ENCODE measurements around the gene CHSY3.

The CHSY3 gene

GRCh38 chr5:130023604-130024003 lies 119.3 kb downstream of the CHSY3 start:
- no peak for DNase-seq (ENCODE audit: low read depth)
- H3K4me3 ChIP-seq (ENCODE audit: low read depth, low read length), result no peak overlapping the region
- TF ChIP-seq MYC (IDR thresholded peaks at IDR 0.05; ENCODE audit: low read depth, low read length) (no peak), CTCF (IDR thresholded peaks at IDR 0.05; ENCODE audit: low read depth, low read length) (no peak), MAX (IDR thresholded peaks at IDR 0.05; ENCODE audit: low read depth, low read length) (no peak), POLR2A (IDR thresholded peaks at IDR 0.05; ENCODE audit: extremely low read depth, insufficient read length) (no peak)

GRCh38 chr5:130024006-130024405 lies 119.7 kb downstream of the CHSY3 start:
- DNase-seq (ENCODE audit: low read depth), result no peak
- TF ChIP-seq POLR2A (IDR thresholded peaks at IDR 0.05; ENCODE audit: extremely low read depth, insufficient read length), result no peak
- no peak overlapping the region for H3K4me3 ChIP-seq (ENCODE audit: low read depth, low read length)

- TF ChIP-seq CTCF (IDR thresholded peaks at IDR 0.05; ENCODE audit: low read depth, low read length), result no peak
- H3K4me3 ChIP-seq (ENCODE audit: low read depth, low read length), result no peak overlapping the region
- no peak for DNase-seq (ENCODE audit: low read depth)
Measured at GRCh38 chr5:130025511-130025910, 121.2 kb downstream of the CHSY3 start.

GRCh38 chr5:130032807-130033206 lies 128.5 kb downstream of the CHSY3 start:
- no peak overlapping the region for H3K4me3 ChIP-seq (ENCODE audit: low read depth, low read length)
- no peak for DNase-seq (ENCODE audit: low read depth)
- TF ChIP-seq MAX (IDR thresholded peaks at IDR 0.05; ENCODE audit: low read depth, low read length), result no peak
- no peak for TF ChIP-seq MYC (IDR thresholded peaks at IDR 0.05; ENCODE audit: low read depth, low read length)
- no peak for TF ChIP-seq CTCF (IDR thresholded peaks at IDR 0.05; ENCODE audit: low read depth, low read length)
- TF ChIP-seq POLR2A (IDR thresholded peaks at IDR 0.05; ENCODE audit: extremely low read depth, insufficient read length), result no peak

GRCh38 chr5:130034566-130035210 lies 130.4 kb downstream of the CHSY3 start:
- no peak overlapping the region for H3K4me3 ChIP-seq (ENCODE audit: low read depth, low read length)
- DNase-seq (ENCODE audit: low read depth), result no peak
- TF ChIP-seq CTCF (IDR thresholded peaks at IDR 0.05; ENCODE audit: low read depth, low read length) (no peak), MAX (IDR thresholded peaks at IDR 0.05; ENCODE audit: low read depth, low read length) (no peak), MYC (IDR thresholded peaks at IDR 0.05; ENCODE audit: low read depth, low read length) (no peak)

GRCh38 chr5:130035388-130035787 lies 131.1 kb downstream of the CHSY3 start:
- TF ChIP-seq POLR2A (IDR thresholded peaks at IDR 0.05; ENCODE audit: extremely low read depth, insufficient read length) (no peak), CTCF (IDR thresholded peaks at IDR 0.05; ENCODE audit: low read depth, low read length) (no peak), MYC (IDR thresholded peaks at IDR 0.05; ENCODE audit: low read depth, low read length) (no peak), MAX (IDR thresholded peaks at IDR 0.05; ENCODE audit: low read depth, low read length) (no peak)
- no peak for DNase-seq (ENCODE audit: low read depth)

More at GRCh38 chr5:130035388-130035787, 131.1 kb downstream of the CHSY3 start:
- H3K4me3 ChIP-seq (ENCODE audit: low read depth, low read length), result no peak overlapping the region

All from NB4 (cell line).